ENCODE results near the gene PPP1CA.
A peak's percentile ranks its signal among the peaks of the same experiment; 100 is the strongest.

The PPP1CA gene

DNA sequence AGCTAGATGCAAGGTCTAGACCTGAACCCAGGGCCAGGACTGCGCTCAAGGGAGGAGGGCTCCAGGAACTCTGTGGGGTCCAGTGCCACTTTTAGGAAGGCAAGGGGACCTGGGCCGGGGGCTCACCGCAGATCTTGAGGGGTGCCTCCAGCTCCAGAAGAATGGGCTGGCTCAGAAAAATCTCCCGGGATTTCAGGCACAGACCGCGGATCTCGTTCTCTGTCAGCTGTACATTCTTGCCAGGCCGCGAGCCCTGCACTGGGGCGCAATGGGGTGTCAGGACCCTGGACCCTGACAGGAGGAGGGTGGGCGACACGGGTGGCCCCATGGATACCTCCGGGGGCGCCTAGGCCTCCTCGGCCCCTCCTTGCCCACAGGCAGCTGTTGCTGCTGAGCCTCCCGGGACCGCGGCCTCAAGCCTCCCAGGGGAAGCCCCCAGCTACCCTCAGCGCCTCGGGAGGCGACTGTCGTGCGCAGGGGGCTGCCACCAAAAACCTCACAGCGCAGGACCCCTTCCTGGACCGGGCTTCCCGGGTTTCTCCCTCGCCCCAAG is 640 bp downstream of the PPP1CA start:
- DNase-seq: no peak

GRCh38 chr11:67400251-67400941 is 1.3 kb downstream of the PPP1CA start:
- DNase-seq: no peak

DNA sequence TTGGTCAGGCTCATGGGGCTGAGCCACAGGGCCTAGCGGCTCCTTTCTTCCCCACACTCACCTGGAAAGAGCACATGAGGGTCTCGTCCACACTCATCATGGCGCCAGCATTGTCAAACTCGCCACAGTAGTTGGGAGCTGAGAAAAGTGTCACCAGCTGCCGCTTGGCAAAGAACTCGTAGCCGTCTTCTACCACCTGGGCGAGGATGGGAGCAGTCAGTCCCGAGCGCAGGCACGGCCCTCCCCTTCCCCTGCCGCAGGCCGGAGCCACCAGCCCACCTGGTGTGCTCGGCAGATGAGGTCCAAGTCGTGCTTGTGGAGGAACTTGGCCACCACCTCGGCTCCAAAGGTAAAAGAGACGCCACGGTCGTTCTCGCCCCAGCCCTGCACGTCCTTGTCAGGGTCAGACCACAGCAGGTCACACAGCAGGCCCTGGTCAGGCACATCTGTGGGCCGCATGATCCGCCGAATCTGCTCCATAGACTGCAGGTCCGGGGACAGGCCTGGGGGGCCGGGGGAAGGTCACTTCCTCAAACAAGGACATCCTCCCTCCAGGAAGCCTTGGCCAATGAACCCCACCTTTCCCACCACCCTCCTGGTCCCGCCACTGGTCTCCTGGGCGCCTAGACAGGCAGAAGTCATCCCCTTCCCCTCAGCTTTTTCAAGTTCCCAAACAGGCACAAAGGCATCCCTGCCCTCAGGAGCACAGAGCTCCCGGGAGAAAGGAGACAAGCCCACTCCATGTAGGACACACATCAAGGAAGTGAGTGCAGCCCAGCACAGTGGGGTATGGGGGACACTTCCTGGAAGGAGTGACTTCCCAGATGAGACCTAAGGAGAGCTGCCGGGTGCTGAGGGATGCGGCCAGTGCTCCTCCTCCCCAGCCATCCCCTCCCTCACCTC is 2.7 kb downstream of the PPP1CA start:
- no peak for DNase-seq

GRCh38 chr11:67397986-67398660 is 3.5 kb downstream of the PPP1CA start:
- no peak for DNase-seq

DNA sequence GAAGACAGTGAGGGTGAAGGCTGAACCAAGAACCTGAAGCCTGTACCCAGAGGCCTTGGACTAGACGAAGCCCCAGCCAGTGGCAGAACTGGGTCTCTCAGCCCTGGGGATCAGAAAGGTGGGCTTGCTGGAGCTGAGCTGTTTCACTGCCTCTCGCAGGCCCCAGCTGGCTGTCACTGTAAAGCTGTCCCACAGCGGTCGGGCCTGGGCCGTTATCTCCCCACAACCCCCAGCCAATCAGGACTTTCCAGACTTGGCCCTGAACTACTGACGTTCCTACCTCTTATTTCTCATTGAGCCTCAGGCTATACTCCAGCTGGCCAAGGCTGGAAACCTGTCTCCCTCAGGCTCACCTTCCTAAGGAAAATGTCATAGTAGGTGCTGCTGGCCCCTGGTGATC is 4.1 kb downstream of the PPP1CA start:
- DNase-seq: no peak

DNA sequence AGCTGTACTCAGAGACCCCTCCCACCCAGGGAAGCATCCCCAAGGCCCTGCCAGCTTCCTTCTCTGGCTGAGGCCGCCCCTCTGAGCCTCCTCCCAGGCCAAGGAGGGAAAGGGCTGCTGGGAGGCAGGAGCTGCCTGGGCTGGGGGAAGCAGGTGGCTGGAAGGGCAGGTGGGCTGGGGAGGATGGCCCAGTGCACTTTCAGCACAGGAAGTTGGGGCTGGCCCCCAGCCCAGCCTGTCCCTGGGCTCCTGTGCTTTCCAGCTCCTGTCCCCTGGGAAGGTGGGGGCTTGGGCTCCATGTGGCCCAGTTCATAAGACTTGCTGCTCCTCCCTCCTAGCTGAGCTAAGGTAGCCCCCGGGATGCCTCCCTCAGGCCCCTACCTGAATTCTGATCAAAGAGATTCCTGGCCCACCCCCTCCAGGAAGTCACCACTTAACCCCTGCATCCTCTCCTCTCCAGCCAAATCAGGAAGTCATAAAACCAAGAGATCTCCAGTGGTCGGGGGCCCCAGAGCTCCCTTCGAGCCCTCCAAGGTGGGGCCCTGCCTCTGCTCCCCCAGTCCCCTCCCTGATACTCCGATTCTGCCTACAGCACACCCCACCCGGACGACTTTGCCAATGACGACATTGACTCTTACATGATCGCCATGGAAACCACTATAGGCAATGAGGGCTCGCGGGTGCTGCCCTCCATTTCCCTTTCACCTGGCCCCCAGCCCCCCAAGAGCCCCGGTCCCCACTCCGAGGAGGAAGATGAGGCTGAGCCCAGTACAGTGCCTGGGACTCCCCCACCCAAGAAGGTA is 4.9 kb downstream of the PPP1CA start:
- no peak for DNase-seq

DNA sequence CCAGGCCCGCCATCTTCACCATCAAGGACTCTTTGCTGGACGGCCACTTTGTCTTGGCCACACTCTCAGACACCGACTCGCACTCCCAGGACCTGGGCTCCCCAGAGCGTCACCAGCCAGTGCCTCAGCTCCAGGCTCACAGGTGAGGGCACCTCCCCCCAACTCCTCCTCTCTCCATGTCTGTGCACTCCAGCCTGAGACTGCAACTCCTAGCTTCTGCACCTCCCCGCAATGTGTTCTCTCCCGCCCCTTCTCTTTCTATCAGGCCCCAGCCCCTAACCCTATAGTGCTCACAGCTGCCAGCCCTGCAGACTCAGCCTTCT is 5.4 kb downstream of the PPP1CA start:
- no peak for DNase-seq

- DNase-seq: no peak
These were observed 6.0 kb downstream of the PPP1CA start for GRCh38 chr11:67395555-67396258.

GRCh38 chr11:67393990-67394389 is 7.7 kb downstream of the PPP1CA start:
- DNase-seq: no peak

DNA sequence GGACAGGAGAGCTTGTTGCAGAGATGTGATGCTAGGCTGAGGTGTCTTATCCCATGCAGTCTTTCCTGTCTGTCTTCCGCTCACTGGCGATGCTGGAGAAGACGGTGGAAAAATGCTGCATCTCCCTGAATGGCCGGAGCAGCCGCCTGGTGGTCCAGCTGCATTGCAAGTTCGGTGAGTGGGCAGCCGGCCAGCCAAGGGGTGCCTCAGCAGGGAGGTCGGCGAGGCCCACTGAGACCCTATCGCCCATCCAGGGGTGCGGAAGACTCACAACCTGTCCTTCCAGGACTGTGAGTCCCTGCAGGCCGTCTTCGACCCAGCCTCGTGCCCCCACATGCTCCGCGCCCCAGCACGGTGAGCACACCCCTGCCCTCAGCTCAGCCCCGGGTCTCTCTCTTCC is 8.2 kb downstream of the PPP1CA start:
- DNase-seq: no peak

- no peak for DNase-seq
These were observed 9.4 kb downstream of the PPP1CA start for GRCh38 chr11:67392183-67392715.

GRCh38 chr11:67391304-67392182 is 10.1 kb downstream of the PPP1CA start, which contains the start of gene RAD9A:
TSS of gene RAD9A (plus strand) at chr11:67391986. CDS start at chr11:67392045, 59 bp downstream.
- peak; percentile 76 to 86 for DNase-seq

GRCh38 chr11:67390947-67391303 is 10.7 kb downstream of the PPP1CA start:
- DNase-seq: no peak

- peak in 1 of 2 donors; percentile 48 for DNase-seq
These were observed 12.2 kb downstream of the PPP1CA start for GRCh38 chr11:67389477-67389876.

- DNase-seq: no peak
These were observed 14.1 kb downstream of the PPP1CA start for GRCh38 chr11:67387518-67387917.

GRCh38 chr11:67387069-67387468 is 14.6 kb downstream of the PPP1CA start:
- DNase-seq: no peak

- DNase-seq: no peak
These were observed 16.7 kb downstream of the PPP1CA start for GRCh38 chr11:67384851-67385366.

- peak; percentile 62 to 93 for DNase-seq
These were observed 19.2 kb downstream of the PPP1CA start for GRCh38 chr11:67382276-67383136.

Measured in inflammatory macrophage treated with lipopolysaccharide for 1 hour (primary cell).